ENCODE measurements around the gene THBD.

DNA sequence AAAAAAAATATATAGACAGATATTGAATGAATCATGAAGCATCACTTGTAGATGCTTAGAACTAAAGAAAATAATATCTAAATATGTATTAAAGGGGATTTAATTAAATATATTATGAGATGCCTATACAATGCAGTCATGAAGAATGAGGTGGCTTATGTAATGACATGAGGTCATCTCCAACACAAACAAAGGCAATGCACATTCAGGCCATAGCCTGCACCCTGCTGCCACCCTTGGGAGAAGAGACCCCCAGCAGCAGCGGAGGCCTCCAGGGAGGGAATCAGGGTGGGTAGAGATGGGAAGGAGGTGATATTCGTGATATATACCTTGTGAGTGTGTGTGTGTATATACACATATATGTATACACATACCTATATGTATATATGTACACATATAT, 40.8 kb downstream of the THBD start:
- TF ChIP-seq, protein P1, sequence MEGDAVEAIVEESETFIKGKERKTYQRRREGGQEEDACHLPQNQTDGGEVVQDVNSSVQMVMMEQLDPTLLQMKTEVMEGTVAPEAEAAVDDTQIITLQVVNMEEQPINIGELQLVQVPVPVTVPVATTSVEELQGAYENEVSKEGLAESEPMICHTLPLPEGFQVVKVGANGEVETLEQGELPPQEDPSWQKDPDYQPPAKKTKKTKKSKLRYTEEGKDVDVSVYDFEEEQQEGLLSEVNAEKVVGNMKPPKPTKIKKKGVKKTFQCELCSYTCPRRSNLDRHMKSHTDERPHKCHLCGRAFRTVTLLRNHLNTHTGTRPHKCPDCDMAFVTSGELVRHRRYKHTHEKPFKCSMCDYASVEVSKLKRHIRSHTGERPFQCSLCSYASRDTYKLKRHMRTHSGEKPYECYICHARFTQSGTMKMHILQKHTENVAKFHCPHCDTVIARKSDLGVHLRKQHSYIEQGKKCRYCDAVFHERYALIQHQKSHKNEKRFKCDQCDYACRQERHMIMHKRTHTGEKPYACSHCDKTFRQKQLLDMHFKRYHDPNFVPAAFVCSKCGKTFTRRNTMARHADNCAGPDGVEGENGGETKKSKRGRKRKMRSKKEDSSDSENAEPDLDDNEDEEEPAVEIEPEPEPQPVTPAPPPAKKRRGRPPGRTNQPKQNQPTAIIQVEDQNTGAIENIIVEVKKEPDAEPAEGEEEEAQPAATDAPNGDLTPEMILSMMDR (IDR thresholded peaks at IDR 0.05) = no peak
- no peak for TF ChIP-seq POLR2A (IDR thresholded peaks at IDR 0.05)
- no peak for TF ChIP-seq EP300 (IDR thresholded peaks at IDR 0.05)
